GM12891 (cell line): ENCODE measurements around the gene DCC.

Source experiments
- POLR2A ChIP-seq: IDR thresholded peaks from 2 replicates; pipeline ENCODE4 v1.6.1; 2011; ENCODE audit warnings: low read depth, low read length, control low read depth
- POLR2AphosphoS5 ChIP-seq: IDR thresholded peaks from 2 replicates; pipeline ENCODE4 v1.6.1; 2011; ENCODE audit warnings: low read depth, low read length, control low read depth
- TAF1 ChIP-seq: IDR thresholded peaks from 2 replicates; pipeline ENCODE4 v1.6.1; 2011; ENCODE audit warnings: low read depth, low read length, control low read depth

GRCh38 chr18:53152476-53152875, 812.5 kb downstream of the DCC start:
- TF ChIP-seq POLR2A (no peak), TAF1 (no peak), POLR2AphosphoS5 (no peak)
